H1 (cell line): Measurements from ENCODE around the gene GASK1B.

Experiments used
- BACH1 ChIP-seq: IDR thresholded peaks from 2 replicates; pipeline ENCODE4 v1.6.1; 2012; ENCODE audit warnings: low read length, improper control_type of control experiment
- CEBPB ChIP-seq: IDR thresholded peaks from 2 replicates; pipeline ENCODE4 v1.6.1; 2012; ENCODE audit warnings: low read depth, low read length
- CREB1 ChIP-seq: IDR thresholded peaks from 2 replicates; pipeline ENCODE4 v1.6.1; 2012; ENCODE audit warnings: inconsistent platforms
- EP300 ChIP-seq, 2 experiments: IDR thresholded peaks; 1 replicate in 1 of 2; 2 replicates in 1 of 2; pipeline ENCODE4 v1.6.1; 2011 to 2012; ENCODE audit warnings: low read depth in 2 of 2, low read length in 2 of 2, mild to moderate bottlenecking in 2 of 2, borderline replicate concordance in 1 of 2, inconsistent platforms in 1 of 2, moderate library complexity in 1 of 2
- HDAC6 ChIP-seq: IDR thresholded peaks from one replicate; pipeline ENCODE4 v1.7.1; 2012; ENCODE audit warnings: low read depth, mild to moderate bottlenecking, inconsistent platforms, low read length, moderate library complexity
- MAFK ChIP-seq: IDR thresholded peaks from 2 replicates; pipeline ENCODE4 v1.6.1; 2012; ENCODE audit warnings: low read depth, mild to moderate bottlenecking, improper control_type of control experiment, low read length
- POLR2A ChIP-seq, 2 experiments: IDR thresholded peaks; 1 replicate in 1 of 2; 2 replicates in 1 of 2; pipeline ENCODE4 v1.6.1; 2011; ENCODE audit warnings: low read depth in 2 of 2, low read length in 2 of 2, mild to moderate bottlenecking in 2 of 2; ENCODE audit errors: control extremely low read depth in 1 of 2
- POLR2AphosphoS5 ChIP-seq: IDR thresholded peaks from 2 replicates; pipeline ENCODE4 v1.6.1; 2011; ENCODE audit warnings: low read depth, low read length
- RAD21 ChIP-seq, 2 experiments: IDR thresholded peaks in 1 of 2; conservative IDR thresholded peaks in 1 of 2; 2 replicates each; pipeline ENCODE4 v1.6.1; 2011; ENCODE audit warnings: low read depth in 2 of 2, low read length in 2 of 2, improper control_type of control experiment in 1 of 2, inconsistent platforms in 1 of 2, mild to moderate bottlenecking in 1 of 2, moderate library complexity in 1 of 2
- SUZ12 ChIP-seq: fragments of 200-600 bp; sonication (generic); IDR thresholded peaks from 2 replicates; pipeline ENCODE4 v1.6.1; 2012; ENCODE audit warnings: mild to moderate bottlenecking, inconsistent platforms, low read length, moderate library complexity, mixed read lengths
- TAF1 ChIP-seq: IDR thresholded peaks from 2 replicates; pipeline ENCODE4 v1.6.1; 2011; ENCODE audit warnings: mild to moderate bottlenecking, low read depth, low read length
- ZNF274 ChIP-seq: IDR thresholded peaks from 2 replicates; pipeline ENCODE4 v1.7.0; 2012; ENCODE audit warnings: low read length, borderline replicate concordance; ENCODE audit errors: extremely low read depth
- TF ChIP-seq, protein P1 (sequence below), 3 experiments: IDR thresholded peaks; 1 replicate in 2 of 3; 2 replicates in 1 of 3; pipeline versions ENCODE4 v1.5.1 to v1.6.1; 2011; ENCODE audit warnings: low read length in 3 of 3, mild to moderate bottlenecking in 3 of 3, inconsistent platforms in 2 of 3, low read depth in 1 of 3, moderate library complexity in 1 of 3; ENCODE audit not compliant: insufficient read depth in 1 of 3; ENCODE audit errors: control extremely low read depth in 1 of 3
- TF ChIP-seq, protein P2 (sequence below): IDR thresholded peaks from 2 replicates; pipeline ENCODE4 v1.6.1; 2012; ENCODE audit warnings: inconsistent platforms

DNA sequence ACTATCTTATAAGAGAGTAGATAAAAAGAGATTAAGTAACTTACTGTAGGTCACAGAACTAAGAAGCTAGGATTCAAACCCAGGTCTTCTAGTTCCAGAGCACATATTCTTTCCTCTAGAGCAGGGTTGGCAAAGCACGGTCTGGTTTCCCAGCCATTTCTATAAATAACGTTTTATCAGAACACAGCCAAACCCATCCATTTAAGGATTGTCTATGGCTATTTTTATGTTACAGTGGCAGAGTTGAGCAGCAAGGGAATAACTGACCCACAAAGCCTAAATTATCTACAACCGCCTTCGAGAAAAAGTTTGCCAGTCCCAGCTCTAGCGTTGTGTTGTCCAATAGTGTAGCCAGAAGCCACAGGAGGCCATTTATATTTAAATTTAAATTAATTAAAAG lies 44.9 kb upstream of the GASK1B start:
- TF ChIP-seq POLR2AphosphoS5 (no peak), TAF1 (no peak), CEBPB (no peak), BACH1 (no peak), HDAC6 (no peak), MAFK (no peak), POLR2A (IDR thresholded peaks at IDR 0.05; ENCODE audit: control extremely low read depth in 1 of 2, low read depth in 2 of 2, low read length in 2 of 2) (no peak), SUZ12 (no peak), RAD21 (IDR thresholded peaks at IDR 0.05 in 1 of 2, conservative IDR thresholded peaks at IDR 0.05 in 1 of 2; ENCODE audit: low read depth in 2 of 2, low read length in 2 of 2) (no peak), CREB1 (no peak), ZNF274 (no peak), EP300 (IDR thresholded peaks at IDR 0.05; ENCODE audit: borderline replicate concordance in 1 of 2, low read depth in 2 of 2, low read length in 2 of 2) (no peak)
- TF ChIP-seq, protein P1, sequence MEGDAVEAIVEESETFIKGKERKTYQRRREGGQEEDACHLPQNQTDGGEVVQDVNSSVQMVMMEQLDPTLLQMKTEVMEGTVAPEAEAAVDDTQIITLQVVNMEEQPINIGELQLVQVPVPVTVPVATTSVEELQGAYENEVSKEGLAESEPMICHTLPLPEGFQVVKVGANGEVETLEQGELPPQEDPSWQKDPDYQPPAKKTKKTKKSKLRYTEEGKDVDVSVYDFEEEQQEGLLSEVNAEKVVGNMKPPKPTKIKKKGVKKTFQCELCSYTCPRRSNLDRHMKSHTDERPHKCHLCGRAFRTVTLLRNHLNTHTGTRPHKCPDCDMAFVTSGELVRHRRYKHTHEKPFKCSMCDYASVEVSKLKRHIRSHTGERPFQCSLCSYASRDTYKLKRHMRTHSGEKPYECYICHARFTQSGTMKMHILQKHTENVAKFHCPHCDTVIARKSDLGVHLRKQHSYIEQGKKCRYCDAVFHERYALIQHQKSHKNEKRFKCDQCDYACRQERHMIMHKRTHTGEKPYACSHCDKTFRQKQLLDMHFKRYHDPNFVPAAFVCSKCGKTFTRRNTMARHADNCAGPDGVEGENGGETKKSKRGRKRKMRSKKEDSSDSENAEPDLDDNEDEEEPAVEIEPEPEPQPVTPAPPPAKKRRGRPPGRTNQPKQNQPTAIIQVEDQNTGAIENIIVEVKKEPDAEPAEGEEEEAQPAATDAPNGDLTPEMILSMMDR (IDR thresholded peaks at IDR 0.05; ENCODE audit: control extremely low read depth in 1 of 3, insufficient read depth in 1 of 3, low read depth in 1 of 3, low read length in 3 of 3), result no peak
- TF ChIP-seq, protein P2, sequence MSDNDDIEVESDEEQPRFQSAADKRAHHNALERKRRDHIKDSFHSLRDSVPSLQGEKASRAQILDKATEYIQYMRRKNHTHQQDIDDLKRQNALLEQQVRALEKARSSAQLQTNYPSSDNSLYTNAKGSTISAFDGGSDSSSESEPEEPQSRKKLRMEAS, result no peak
